K562 (cell line): Measurements from ENCODE around the gene CCDC127. TPM values are rescaled to one million over a fixed set of nuclear protein-coding genes. Genes with fewer than 3 reads are reported as not detected.

Experiments
- CREM ChIP-seq: IDR thresholded peaks from 2 replicates; pipeline ENCODE4 v1.6.1; 2014; ENCODE audit warnings: antibody characterized with exemption, low read depth
- CTBP1 ChIP-seq: fragments of 450-650 bp; IDR thresholded peaks from 2 replicates; pipeline ENCODE4 v1.6.1; 2016; ENCODE audit warnings: borderline replicate concordance
- EHMT2 ChIP-seq: fragments of 450-650 bp; IDR thresholded peaks from 2 replicates; pipeline ENCODE4 v1.6.1; 2018; ENCODE audit warnings: antibody characterized with exemption
- FOS ChIP-seq: IDR thresholded peaks from 3 replicates; pipeline ENCODE4 v1.6.1; 2011; ENCODE audit not compliant: insufficient read length; ENCODE audit errors: extremely low read depth
- FOSL1 ChIP-seq: fragments of 200-800 bp; sonication (Bioruptor generic); conservative IDR thresholded peaks from 2 replicates; pipeline ENCODE4 v1.6.1; 2016; ENCODE audit warnings: missing genetic modification characterization, missing compliant biosample characterization
- FOXK1 ChIP-seq: sonication (generic); formaldehyde crosslinking; IDR thresholded peaks from 2 replicates; pipeline ENCODE4 v1.8.0; 2022; ENCODE audit warnings: missing genetic modification reagents, mild to moderate bottlenecking, borderline replicate concordance
- FOXP4 ChIP-seq: sonication (generic); formaldehyde crosslinking; IDR thresholded peaks from 2 replicates; pipeline ENCODE4 v1.8.0; 2022; ENCODE audit warnings: mild to moderate bottlenecking, missing genetic modification reagents, borderline replicate concordance
- GMEB1 ChIP-seq: fragments of 250-450 bp; sonication (Bioruptor Pico); IDR thresholded peaks from 2 replicates; pipeline ENCODE4 v1.4.0; 2020; ENCODE audit warnings: mild to moderate bottlenecking
- JUN ChIP-seq, 2 experiments: sonication (generic) in 1 of 2; formaldehyde crosslinking in 1 of 2; IDR thresholded peaks; 2 replicates each; pipeline versions ENCODE4 v1.6.1 to v1.8.0; 2012 to 2022; ENCODE audit warnings: borderline replicate concordance in 2 of 2, mild to moderate bottlenecking in 2 of 2, improper control_type of control experiment in 1 of 2, low read depth in 1 of 2, low read length in 1 of 2, missing genetic modification reagents in 1 of 2
- JUND ChIP-seq, 2 experiments: IDR thresholded peaks; 2 replicates in 1 of 2; 3 replicates in 1 of 2; pipeline ENCODE4 v1.6.1; 2011; ENCODE audit warnings: borderline replicate concordance in 2 of 2, low read depth in 2 of 2, low read length in 2 of 2, improper control_type of control experiment in 1 of 2, missing biosample characterization in 1 of 2, missing genetic modification characterization in 1 of 2, missing genetic modification reagents in 1 of 2
- MAFG ChIP-seq: fragments of 450-650 bp; conservative IDR thresholded peaks from 2 replicates; pipeline ENCODE4 v1.6.1; 2016; ENCODE audit warnings: missing genetic modification characterization, missing compliant biosample characterization
- MITF ChIP-seq: IDR thresholded peaks from 2 replicates; pipeline ENCODE4 v1.6.1; 2014; ENCODE audit warnings: antibody characterized with exemption
- MTA3 ChIP-seq: fragments of 450-650 bp; formaldehyde crosslinking; IDR thresholded peaks from 2 replicates; pipeline ENCODE4 v1.6.1; 2017; ENCODE audit warnings: mild to moderate bottlenecking, borderline replicate concordance
- MYC ChIP-seq, 2 experiments: fragments of 250-450 bp in 1 of 2; sonication (Bioruptor Pico) in 1 of 2; IDR thresholded peaks; 2 replicates each; pipeline versions ENCODE4 v1.5.1 to v1.6.1; 2012 to 2021; ENCODE audit warnings: low read depth in 2 of 2, borderline replicate concordance in 1 of 2, improper control_type of control experiment in 1 of 2, low read length in 1 of 2, mild to moderate bottlenecking in 1 of 2, moderate library complexity in 1 of 2
- POU5F1 ChIP-seq: fragments of 150-350 bp; IDR thresholded peaks from 2 replicates; pipeline ENCODE4 v1.6.1; 2014; ENCODE audit warnings: borderline replicate concordance, low read length, low read depth, mild to moderate bottlenecking; ENCODE audit not compliant: partially characterized antibody
- RFX5 ChIP-seq: IDR thresholded peaks from 2 replicates; pipeline ENCODE4 v1.6.1; 2011; ENCODE audit warnings: low read depth, mild to moderate bottlenecking, improper control_type of control experiment, low read length
- VEZF1 ChIP-seq: fragments of 200-800 bp; sonication (Bioruptor generic); IDR thresholded peaks from 2 replicates; pipeline ENCODE4 v1.6.1; 2017; ENCODE audit warnings: missing genetic modification characterization, missing compliant biosample characterization
- ZC3H11A ChIP-seq: IDR thresholded peaks from 2 replicates; pipeline ENCODE4 v1.6.1; 2012; ENCODE audit warnings: low read depth, low read length, improper control_type of control experiment
- ZNF263 ChIP-seq: sonication (generic); formaldehyde crosslinking; IDR thresholded peaks from 2 replicates; pipeline ENCODE4 v1.8.0; 2022; ENCODE audit warnings: mild to moderate bottlenecking, missing genetic modification reagents, borderline replicate concordance
- ZNF766 ChIP-seq: fragments of 200-800 bp; sonication (Bioruptor generic); conservative IDR thresholded peaks from 2 replicates; pipeline ENCODE4 v1.6.1; 2016; ENCODE audit warnings: missing genetic modification characterization, missing compliant biosample characterization
- ZNF79 ChIP-seq: fragments of 250-450 bp; sonication (Bioruptor Pico); IDR thresholded peaks from 2 replicates; pipeline ENCODE4 v1.4.0; 2020; ENCODE audit warnings: low read depth, mild to moderate bottlenecking, moderate library complexity
- polyA plus RNA-seq, 8 experiments: library from polyadenylated mRNA; depleted of rRNA in 4 of 8; stranded (reverse) in 5 of 8; unstranded in 3 of 8; fragments of >200 nt; fragmentation: Nextera tagmentation in 2 of 8; fragmentation: Illumina TruSeq in 1 of 8; extraction: Ambion mirVana in 2 of 8; extraction: Trizol in 1 of 8; gene quantifications; 2 replicates each; pipeline versions ENCODE4 v1.2.1 to v1.2.3, GENCODE V29; 2011 to 2014; ENCODE audit warnings: inconsistent platforms in 1 of 8, missing spikeins in 1 of 8
- total RNA-seq, 7 experiments: library from RNA; depleted of rRNA in 6 of 7; stranded (reverse); fragments of >200 nt in 6 of 7; fragmentation: Illumina TruSeq in 2 of 7; extraction: Trizol in 2 of 7; gene quantifications; 2 replicates each; pipeline versions ENCODE4 v1.2.1 to v1.2.3, GENCODE V29; 2011 to 2021; ENCODE audit warnings: low replicate concordance in 1 of 7

CCDC127 gene
- total and polyA plus RNA-seq, 9 of the 15 experiments (the other 6 are each of a cell fraction or from before 2014, with no cell fraction given): 2.7 to 4.5 (median 4.1) TPM

- TF ChIP-seq FOSL1 (peak; percentile 45; the same call in 1 of the 2 replicates), GMEB1 (CRISPR knock-in tag) (no peak), ZNF263 (CRISPR knock-in tag) (0 out of 2 replicates have a peak, but pooled peaks have one; percentile 29), MAFG (tag) (no peak), FOS (no peak), ZC3H11A (no peak), ZNF79 (no peak), VEZF1 (CRISPR knock-in tag) (0 out of 2 replicates have a peak, but pooled peaks have one; percentile 22), MYC (IDR thresholded peaks at IDR 0.05; ENCODE audit: low read depth, low read length) (no peak), MYC (CRISPR knock-in tag; IDR thresholded peaks at IDR 0.05; ENCODE audit: borderline replicate concordance, low read depth) (no peak), ZNF766 (CRISPR knock-in tag) (no peak), FOXK1 (CRISPR knock-in tag) (no peak), CTBP1 (peak; percentile 14; the same call in 1 of the 2 replicates), POU5F1 (no peak), RFX5 (no peak), EHMT2 (no peak), MTA3 (no peak), FOXP4 (CRISPR knock-in tag) (no peak), CREM (peak; percentile 94), MITF (no peak), JUN (IDR thresholded peaks at IDR 0.05; ENCODE audit: borderline replicate concordance, low read depth, low read length) (peak; percentile 49; the same call in 1 of the 2 replicates), JUN (CRISPR knock-in tag; IDR thresholded peaks at IDR 0.05; ENCODE audit: borderline replicate concordance) (no peak), JUND (IDR thresholded peaks at IDR 0.05; ENCODE audit: borderline replicate concordance, low read depth, low read length) (peak; percentile 59; the same call in 1 of the 2 replicates), JUND (tag; IDR thresholded peaks at IDR 0.05; ENCODE audit: borderline replicate concordance, low read depth, low read length) (peak; percentile 28; the same call in 1 of the 3 replicates)
Measured at GRCh38 chr5:207599-207998, 10.4 kb downstream of the CCDC127 start (continued).
